Activated CD4-positive, alpha-beta T cell treated with anti-CD3 and anti-CD28 coated beads, Interleukin-2, amount 50 U/mL, for 16 hours (primary cell): Measurements from ENCODE around the gene CHST8.

Experiments
- DNase-seq: peaks from one replicate; pipeline ENCODE4 v3.0.0-alpha.2; 2020

The CHST8 gene

GRCh38 chr19:33773704-33774624 lies 152.2 kb downstream of the CHST8 start:
- DNase-seq, result no peak

- no peak for DNase-seq
Measured at GRCh38 chr19:33774751-33775150, 153.0 kb downstream of the CHST8 start.

DNA sequence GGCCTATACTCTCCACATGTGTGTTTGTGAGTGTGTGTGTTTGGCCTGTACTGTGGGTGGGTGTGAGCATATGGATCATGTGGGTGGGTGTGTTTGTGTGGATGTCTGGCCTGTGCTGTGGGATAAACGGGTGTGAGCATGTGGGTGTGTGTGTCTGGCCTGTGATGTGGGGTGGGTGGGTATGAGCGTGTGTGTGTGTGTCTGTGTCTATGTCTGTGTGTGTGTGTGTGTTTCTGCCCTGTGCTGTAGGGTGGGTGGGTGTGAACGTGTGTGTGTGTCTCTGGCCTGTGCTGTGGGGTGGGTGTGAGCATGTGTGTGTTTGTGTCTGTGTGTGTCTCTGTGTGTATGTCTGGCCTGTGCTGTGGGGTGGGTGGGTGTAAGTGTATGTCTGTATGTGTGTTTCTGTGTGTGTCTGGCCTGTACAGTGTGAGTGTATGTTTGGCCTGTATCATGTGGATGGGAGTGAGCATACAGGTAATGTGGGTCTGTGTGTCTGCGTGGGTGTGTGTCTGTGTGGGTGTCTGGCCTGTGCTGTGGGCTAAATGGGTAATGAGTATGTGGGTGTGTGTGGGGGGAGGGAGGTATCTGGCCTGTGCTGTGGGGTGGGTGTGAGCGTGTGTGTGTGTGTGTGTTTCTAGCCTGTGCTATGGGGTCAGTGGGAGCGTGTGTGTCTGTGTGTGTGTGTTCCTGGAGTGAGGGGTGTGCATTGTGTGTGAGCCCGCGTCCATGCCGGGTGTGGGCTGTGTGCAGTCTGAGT lies 154.2 kb downstream of the CHST8 start:
- no peak for DNase-seq

DNA sequence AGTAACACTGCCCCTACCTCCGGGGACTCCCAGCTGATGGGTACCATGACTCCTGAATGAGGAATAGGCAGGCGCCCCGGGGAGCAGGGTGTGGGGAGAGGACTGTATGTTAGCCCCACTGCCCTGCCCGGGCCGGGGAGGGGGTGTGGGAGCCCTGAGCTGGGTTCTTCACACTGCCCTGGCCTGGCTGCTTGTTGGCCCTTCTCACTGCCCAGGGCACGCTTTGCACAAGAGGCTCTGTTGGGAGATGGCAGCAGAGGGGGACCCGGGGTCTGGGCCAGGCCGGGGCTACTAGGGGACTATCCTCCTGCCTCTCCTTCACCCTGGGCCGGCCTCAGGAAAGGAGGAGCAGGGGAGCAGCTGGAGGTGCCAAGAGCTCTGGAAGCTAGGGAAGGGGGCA lies 155.6 kb downstream of the CHST8 start:
- DNase-seq, result no peak

DNA sequence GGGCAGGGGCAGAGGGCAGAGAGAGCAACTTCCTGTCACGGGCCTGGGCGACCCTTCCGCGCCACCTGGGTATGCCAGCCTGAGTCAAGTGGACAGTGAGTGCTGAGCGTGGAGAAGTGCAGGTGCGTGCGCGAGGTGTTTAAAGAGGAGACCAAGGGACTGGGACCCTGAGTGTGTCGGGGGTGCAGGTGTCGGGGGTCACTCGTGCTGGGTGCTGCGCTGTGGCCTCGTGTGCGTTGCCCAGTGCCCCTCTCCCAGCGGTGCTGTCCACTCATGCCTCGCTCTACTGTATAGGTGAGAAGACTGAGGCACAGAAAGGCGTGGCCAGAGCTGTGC lies 156.0 kb downstream of the CHST8 start:
- DNase-seq, result no peak

- DNase-seq, result peak; percentile 85
Measured at GRCh38 chr19:33778089-33778791, 156.5 kb downstream of the CHST8 start.

DNA sequence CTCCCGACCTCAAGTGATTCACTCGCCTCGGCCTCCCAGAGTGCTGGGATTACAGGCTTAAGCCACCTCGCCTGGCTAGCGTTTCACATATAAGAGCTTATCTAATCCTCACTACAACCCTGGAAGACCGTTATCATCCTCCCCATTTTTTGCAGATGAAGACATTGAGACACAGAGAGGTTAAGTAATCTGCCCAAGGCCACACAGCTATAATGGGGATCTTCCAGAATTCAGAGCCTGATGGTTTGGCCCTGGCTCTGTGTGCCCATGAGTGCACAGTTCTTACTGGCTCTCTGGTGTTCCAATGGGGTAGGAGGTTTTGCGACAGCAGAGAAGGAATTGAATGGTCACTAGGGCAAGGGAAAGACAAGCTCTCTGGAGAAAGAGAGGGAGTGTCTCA lies 158.1 kb downstream of the CHST8 start:
- DNase-seq, result no peak

DNA sequence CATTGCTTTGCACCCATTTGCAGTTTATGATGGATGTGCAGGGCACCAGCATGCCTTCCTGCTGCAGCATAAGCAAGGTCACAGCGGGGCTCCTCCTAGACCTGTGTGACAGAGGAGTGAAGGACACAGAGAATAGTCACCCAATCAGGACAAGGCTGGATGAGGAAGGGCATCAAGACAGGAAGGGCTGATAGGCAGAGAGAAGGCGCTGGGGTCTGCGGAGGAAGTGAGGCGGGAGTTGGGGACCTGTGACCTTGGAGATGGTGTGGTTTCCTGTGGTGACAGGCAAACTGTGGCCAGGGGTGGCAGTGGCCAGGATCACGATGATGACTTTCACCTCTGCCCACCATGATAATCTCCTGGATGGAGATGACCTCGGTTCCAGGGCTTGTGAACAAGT lies 158.5 kb downstream of the CHST8 start:
- DNase-seq, result no peak

GRCh38 chr19:33780746-33781145 lies 159.0 kb downstream of the CHST8 start:
- no peak for DNase-seq

GRCh38 chr19:33781415-33781935 lies 159.7 kb downstream of the CHST8 start:
- no peak for DNase-seq

GRCh38 chr19:33781996-33782395 lies 160.2 kb downstream of the CHST8 start:
- no peak for DNase-seq

DNA sequence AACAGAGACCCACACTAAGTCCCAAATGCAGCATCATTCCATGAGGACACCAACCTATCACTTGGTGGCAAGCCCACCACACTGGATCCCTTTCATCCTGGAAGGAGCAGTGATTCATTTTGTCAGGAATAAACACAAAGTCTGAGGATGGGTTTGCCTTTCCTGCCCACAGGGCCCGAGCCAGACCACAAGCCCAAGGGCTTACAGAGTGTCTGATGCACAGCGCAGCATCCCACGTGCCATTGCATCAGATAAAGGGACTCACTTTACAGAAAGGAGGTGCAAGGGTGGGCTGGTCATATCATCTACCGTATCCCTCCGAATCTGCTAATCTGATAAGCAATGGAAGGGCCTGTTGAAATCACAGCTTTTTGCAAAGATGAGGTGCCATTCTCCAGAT lies 162.7 kb downstream of the CHST8 start:
- DNase-seq, result no peak

DNA sequence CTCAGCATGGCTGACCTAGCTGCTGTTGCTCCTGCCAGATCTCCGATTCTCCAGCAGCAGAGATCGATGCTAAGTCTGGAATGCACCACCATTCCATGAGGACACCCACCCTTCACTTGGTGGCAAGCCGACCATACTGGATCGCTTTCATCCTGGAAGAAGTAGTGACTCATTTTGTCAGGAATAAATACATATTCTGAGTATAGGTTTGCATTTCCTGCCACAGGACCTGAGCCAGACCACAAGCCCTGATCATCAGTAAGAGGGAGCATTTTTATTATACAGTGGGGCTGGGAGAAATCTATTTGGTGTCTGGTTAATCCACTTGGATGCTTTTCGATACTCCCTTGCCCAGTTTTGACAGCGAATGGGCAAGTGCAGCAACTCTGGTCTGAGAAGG lies 164.0 kb downstream of the CHST8 start:
- DNase-seq, result no peak

DNA sequence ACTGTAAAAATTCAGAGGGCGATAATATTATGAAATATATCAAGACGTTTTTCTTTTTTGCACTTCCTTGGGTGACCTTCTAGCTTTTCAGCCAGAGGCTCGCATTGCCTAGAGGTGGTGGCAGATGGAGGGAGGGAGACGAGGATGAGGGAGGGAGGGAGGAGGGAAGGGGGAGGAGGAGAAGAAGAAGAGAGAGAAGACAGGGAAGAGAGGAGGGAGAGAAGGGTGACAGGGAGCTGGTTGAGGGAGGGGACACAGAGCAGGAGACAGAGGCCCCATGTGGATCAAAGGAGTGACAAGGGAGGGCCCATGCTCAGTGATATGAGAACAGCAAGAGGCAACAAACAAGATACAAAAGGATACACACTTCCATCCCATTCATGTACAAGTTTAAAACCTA lies 166.9 kb downstream of the CHST8 start:
- no peak for DNase-seq

DNA sequence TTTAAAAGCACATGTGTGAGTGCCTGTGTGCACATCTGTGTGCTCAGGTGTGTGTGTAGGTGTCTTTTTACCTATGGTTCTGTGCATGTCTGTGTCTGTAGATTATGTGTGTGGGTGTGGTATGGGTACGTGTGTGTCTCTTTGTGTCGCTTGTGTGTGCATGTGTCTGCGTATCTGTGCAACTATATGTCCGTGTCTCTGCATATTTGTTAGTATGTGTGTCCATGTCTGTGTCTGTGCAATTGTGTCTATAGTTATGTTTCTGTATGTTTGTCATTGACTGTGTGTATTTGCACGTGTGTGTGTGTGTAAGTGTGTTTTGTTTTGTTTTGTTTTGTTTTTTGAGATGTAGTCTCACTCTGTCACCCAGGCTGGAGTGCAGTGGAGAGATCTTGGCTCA lies 167.6 kb downstream of the CHST8 start:
- no peak for DNase-seq

GRCh38 chr19:33794683-33795369 lies 173.1 kb downstream of the CHST8 start:
- DNase-seq, result no peak

DNA sequence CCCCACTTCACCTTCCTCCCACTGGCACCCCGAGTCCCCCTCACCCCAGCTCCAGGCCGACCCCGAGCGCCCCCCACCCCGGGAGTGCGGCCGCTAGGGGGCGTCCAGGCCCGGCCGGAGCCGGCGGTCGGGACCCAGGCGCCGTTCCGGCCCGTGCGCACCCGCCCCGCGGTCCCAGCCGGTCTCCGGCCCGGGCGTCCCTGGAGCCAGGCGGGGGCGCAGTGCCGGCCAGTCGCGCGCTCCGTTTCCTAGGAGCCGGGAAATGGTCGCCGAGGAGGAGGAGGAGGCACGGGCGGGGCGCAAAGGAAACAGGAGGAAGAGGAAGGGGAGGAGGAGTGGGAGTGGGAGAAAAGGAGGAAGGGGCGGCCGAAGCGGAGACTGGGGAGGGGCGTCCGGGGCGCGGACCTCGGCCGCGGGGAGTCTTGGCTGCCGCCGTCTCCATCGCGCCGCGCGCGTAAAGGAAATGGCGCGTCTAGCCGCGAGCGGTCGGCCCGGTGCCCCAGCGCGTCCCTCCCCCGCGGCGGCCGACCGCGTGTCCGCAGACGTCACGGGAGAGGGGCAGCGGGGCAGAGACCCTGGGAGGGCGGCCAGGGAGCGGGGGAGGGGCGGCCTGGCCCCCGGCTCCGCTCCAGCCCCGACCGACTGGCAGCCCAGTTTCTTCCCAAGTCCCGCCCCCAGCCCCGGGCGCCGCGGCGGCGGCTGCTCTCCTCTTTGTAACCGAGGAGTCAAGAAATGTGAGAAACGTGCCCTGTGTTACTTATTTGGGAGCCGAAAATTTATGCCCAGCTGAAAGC lies 173.8 kb downstream of the CHST8 start:
- peak; percentile 66 for DNase-seq

DNA sequence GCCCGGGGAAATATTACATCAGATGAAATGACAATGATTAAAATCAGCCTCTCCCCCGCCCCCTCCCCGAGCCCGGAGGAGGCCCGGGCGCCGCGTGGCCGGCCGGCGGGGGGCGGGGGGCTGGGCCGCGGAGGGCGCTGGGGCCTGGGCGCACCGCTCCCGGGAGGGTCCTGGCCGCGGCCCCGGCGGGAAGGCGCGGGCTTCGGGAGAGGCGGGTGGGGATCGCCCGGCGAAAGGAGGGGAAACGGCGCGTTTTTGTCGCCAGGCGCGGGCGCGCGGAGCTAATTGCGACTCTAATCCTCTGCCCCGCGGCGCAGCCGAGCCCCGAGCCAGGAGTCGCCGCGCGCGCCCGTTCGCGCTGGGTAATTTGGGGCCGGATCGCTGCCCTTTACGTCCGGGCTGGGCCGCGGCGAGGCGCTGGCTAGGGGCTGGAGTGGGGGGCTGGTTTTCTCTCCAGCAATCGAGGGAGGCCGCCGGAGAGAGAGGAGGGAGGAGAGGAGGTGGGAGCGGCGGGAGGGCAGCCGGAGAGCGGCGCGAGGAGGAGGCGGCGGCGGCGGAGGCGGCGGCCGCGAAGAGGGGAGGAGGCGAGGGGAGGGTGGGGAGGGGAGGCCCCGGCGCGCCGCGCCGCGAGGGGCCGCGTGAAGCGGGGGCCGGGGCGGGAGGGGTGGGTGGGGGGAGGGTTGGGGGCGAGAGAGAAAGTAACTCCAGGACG lies 174.6 kb downstream of the CHST8 start, which contains the start of gene KCTD15:
Gene KCTD15, plus strand, starts transcription at position 707 of the 712 bp plus-strand sequence. CDS start 3,585 bp downstream, outside the sequence.
- peak; percentile 26 for DNase-seq

DNA sequence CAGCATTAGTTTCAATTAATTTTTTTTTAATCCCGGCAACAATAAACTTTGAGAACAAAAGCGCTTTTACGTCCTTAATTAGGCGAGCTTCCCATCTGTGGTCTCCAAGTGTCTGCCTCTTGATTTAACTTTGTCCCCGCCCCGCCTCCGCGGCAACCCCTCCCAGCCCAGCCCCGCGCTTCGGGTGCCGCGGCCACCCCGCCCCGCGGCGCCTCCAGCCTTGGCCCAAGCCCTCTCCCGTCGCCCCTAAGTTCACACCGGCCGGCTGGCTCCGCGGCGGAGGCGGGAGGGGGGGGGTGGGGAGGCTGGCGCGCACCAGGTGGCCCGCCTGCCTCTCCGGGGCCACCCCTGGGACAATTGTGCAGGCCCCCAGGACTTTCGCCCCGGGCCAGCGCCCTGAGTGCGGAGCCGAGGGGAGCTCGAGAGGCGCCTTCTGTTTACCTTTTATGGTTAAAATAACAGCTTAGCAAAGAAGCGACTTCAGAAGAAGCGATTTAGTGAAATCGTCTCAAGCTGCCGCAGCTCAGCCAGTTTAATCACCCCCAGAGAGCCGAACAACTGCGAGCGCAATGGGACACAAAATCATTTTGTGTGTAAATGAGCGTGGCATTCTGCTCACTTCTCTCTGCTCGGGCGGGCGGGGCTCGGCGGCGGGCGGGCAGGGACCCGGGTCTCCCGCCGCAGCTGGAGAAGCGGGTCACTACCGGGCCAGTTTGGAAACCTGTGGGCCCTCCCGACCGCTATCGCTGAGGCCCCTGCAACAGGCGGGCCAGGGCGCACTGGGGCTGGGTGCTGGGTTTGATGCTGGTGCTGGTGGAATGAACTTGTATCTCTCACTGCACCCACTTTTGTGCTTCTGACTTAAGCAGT lies 176.3 kb downstream of the CHST8 start:
- peak; percentile 37 for DNase-seq

DNA sequence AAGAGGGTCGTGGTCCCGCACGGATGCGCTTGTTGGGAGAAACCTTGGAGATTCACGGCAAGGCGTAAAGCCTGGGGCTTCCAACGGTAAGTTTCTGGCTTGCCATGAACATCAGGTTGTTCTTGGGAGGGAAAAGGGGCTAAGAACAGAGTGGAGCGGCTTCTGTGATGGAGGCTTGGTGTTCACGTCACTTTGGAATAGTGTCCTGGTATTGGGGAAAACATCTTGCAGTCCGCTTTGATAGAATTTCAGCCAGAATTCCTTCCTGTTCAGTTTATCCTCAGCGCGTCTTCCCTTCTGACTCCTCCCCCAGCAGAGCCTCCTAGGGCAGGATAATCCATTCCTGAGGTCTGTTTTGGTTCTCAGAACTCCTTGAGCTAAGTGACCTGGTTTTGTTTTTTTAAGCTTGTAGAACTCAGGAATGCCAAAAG lies 176.9 kb downstream of the CHST8 start:
- DNase-seq, result no peak
